IMR-90 (cell line): ENCODE results near the gene MRPS31. TPM values are rescaled to one million over a fixed set of nuclear protein-coding genes. Genes with fewer than 3 reads are reported as not detected.

ENCODE experiments used
- ATAC-seq: fragments of 200-7000 bp; cut with Tn5 transposase; 2 replicates; pipeline ENCODE4 v1.9.1; 2020; ENCODE audit warnings: low read depth, mild to moderate bottlenecking, moderate library complexity
- BruUV-seq: library from RNA; stranded (reverse); fragments of 400-500 nt; replicated peaks from 2 replicates; lab custom pipeline; 2021; lab: Mats Ljungman, UMichigan
- CTCF ChIA-PET: fragments of 300-600 bp; formaldehyde crosslinking; extraction: SDS; loops from one replicate; lab custom pipeline; 2021; ENCODE audit warnings: antibody characterized with exemption; lab: Yijun Ruan, JAX
- POLR2A ChIA-PET: fragments of 300-600 bp; sonication (Branson Sonifier 250); formaldehyde crosslinking; loops from one replicate; lab custom pipeline; 2022; ENCODE audit warnings: antibody characterized with exemption; ENCODE audit not compliant: unreplicated experiment; lab: Charles Lee
- DNase-seq: peaks from one replicate; pipeline ENCODE4 v3.0.0; 2013
- H2AFZ ChIP-seq: replicated peaks from 2 replicates; pipeline ENCODE3; 2013; ENCODE audit warnings: low read length, mild to moderate bottlenecking; ENCODE audit not compliant: poor library complexity
- H2AK5ac ChIP-seq: 2 replicates; pipeline ENCODE4 v1.6.1; 2013; ENCODE audit warnings: low read depth, low read length, inconsistent platforms
- H2AK9ac ChIP-seq: replicated peaks from 2 replicates; pipeline ENCODE3; 2013; ENCODE audit warnings: mild to moderate bottlenecking, low read depth, low read length, moderate library complexity; ENCODE audit not compliant: poor library complexity
- H2BK120ac ChIP-seq: 2 replicates; pipeline ENCODE4 v1.6.1; 2013; ENCODE audit warnings: low read depth, low read length, inconsistent platforms
- H2BK15ac ChIP-seq: 3 replicates; pipeline ENCODE4 v1.6.1; 2013; ENCODE audit warnings: low read depth, low read length, inconsistent platforms
- H2BK20ac ChIP-seq: 2 replicates; pipeline ENCODE4 v1.6.1; 2013; ENCODE audit warnings: low read depth, mild to moderate bottlenecking, inconsistent platforms, low read length, moderate library complexity
- H2BK5ac ChIP-seq: 2 replicates; pipeline ENCODE4 v1.6.1; 2013; ENCODE audit warnings: mild to moderate bottlenecking, low read depth, low read length, inconsistent platforms; ENCODE audit not compliant: poor library complexity, severe bottlenecking
- H3K14ac ChIP-seq: replicated peaks from 2 replicates; pipeline ENCODE4 v1.6.1; 2013; ENCODE audit warnings: low read depth, low read length, inconsistent platforms
- H3K18ac ChIP-seq: 2 replicates; pipeline ENCODE4 v1.6.1; 2013; ENCODE audit warnings: low read depth, low read length, control low read depth
- H3K23ac ChIP-seq: 2 replicates; pipeline ENCODE4 v1.6.1; 2013; ENCODE audit warnings: low read depth, low read length, inconsistent platforms
- H3K27ac ChIP-seq: 2 replicates; pipeline ENCODE4 v1.5.1; 2013; ENCODE audit warnings: mild to moderate bottlenecking, control low read depth, low read length; ENCODE audit not compliant: insufficient read depth
- H3K27me3 ChIP-seq: 2 replicates; pipeline ENCODE4 v1.6.1; 2013; ENCODE audit warnings: low read length; ENCODE audit not compliant: control insufficient read depth, insufficient read depth
- H3K36me3 ChIP-seq: 2 replicates; pipeline ENCODE4 v1.6.1; 2013; ENCODE audit warnings: low read length, mixed read lengths; ENCODE audit not compliant: control insufficient read depth, insufficient read depth
- H3K4ac ChIP-seq: 2 replicates; pipeline ENCODE4 v1.6.1; 2013; ENCODE audit warnings: low read depth, low read length, inconsistent platforms
- H3K4me1 ChIP-seq: 2 replicates; pipeline ENCODE4 v1.6.1; 2013; ENCODE audit warnings: low read length, mixed read lengths; ENCODE audit not compliant: control insufficient read depth, insufficient read depth
- H3K4me2 ChIP-seq: 2 replicates; pipeline ENCODE4 v1.6.1; 2013; ENCODE audit warnings: low read depth, mild to moderate bottlenecking, control low read depth, low read length, moderate library complexity
- H3K4me3 ChIP-seq: 2 replicates; pipeline ENCODE4 v1.5.1; 2013; ENCODE audit warnings: low read depth, mild to moderate bottlenecking, control low read depth, low read length, moderate library complexity; ENCODE audit not compliant: insufficient read depth
- H3K56ac ChIP-seq: 2 replicates; pipeline ENCODE4 v1.6.1; 2013; ENCODE audit warnings: low read length, inconsistent platforms; ENCODE audit not compliant: insufficient read depth; ENCODE audit errors: extremely low read depth
- H3K79me1 ChIP-seq, 2 experiments: 2 replicates each; pipeline ENCODE4 v1.6.1; 2013; ENCODE audit warnings: low read length in 2 of 2, inconsistent platforms in 1 of 2, low read depth in 1 of 2
- H3K9ac ChIP-seq: 2 replicates; pipeline ENCODE4 v1.6.1; 2013; ENCODE audit warnings: low read depth, low read length, control low read depth
- H3K9me1 ChIP-seq: 2 replicates; pipeline ENCODE4 v1.6.1; 2013; ENCODE audit warnings: low read length, inconsistent platforms; ENCODE audit not compliant: insufficient read depth
- H3K9me3 ChIP-seq: 2 replicates; pipeline ENCODE4 v1.6.1; 2013; ENCODE audit warnings: low read length; ENCODE audit not compliant: control insufficient read depth, insufficient read depth
- H4K20me1 ChIP-seq: 2 replicates; pipeline ENCODE4 v1.6.1; 2013; ENCODE audit warnings: low read length, inconsistent platforms; ENCODE audit not compliant: insufficient read depth
- H4K5ac ChIP-seq: 2 replicates; pipeline ENCODE4 v1.6.1; 2013; ENCODE audit warnings: mild to moderate bottlenecking, low read depth, low read length, control low read depth
- H4K8ac ChIP-seq, 2 experiments: 2 replicates each; pipeline ENCODE4 v1.6.1; 2013; ENCODE audit warnings: low read depth in 2 of 2, low read length in 2 of 2, control low read depth in 1 of 2, inconsistent platforms in 1 of 2
- H4K91ac ChIP-seq: 2 replicates; pipeline ENCODE4 v1.6.1; 2013; ENCODE audit warnings: low read depth, low read length, inconsistent platforms; ENCODE audit not compliant: insufficient read depth
- BHLHE40 ChIP-seq: fragments of 150-350 bp; IDR thresholded peaks from 2 replicates; pipeline ENCODE4 v1.6.1; 2016; ENCODE audit warnings: mild to moderate bottlenecking, low read depth, low read length
- CEBPB ChIP-seq: IDR thresholded peaks from 2 replicates; pipeline ENCODE4 v1.6.1; 2012; ENCODE audit warnings: low read depth, low read length, improper control_type of control experiment
- CHD1 ChIP-seq: IDR thresholded peaks from 2 replicates; pipeline ENCODE4 v1.6.1; 2012; ENCODE audit warnings: low read depth, low read length, improper control_type of control experiment
- CTCF ChIP-seq: conservative IDR thresholded peaks from 2 replicates; pipeline ENCODE4 v1.5.1; 2012; ENCODE audit warnings: mild to moderate bottlenecking, low read depth, low read length, improper control_type of control experiment
- ELK1 ChIP-seq: fragments of 150-350 bp; IDR thresholded peaks from 2 replicates; pipeline ENCODE4 v1.6.1; 2016; ENCODE audit warnings: low read depth, mild to moderate bottlenecking, low read length, moderate library complexity, borderline replicate concordance
- FOS ChIP-seq: fragments of 150-350 bp; IDR thresholded peaks from 2 replicates; pipeline ENCODE4 v1.6.1; 2016; ENCODE audit warnings: low read depth, low read length
- MAFK ChIP-seq: IDR thresholded peaks from 2 replicates; pipeline ENCODE4 v1.6.1; 2012; ENCODE audit warnings: low read depth, low read length, improper control_type of control experiment
- MAZ ChIP-seq: IDR thresholded peaks from 2 replicates; pipeline ENCODE4 v1.6.1; 2012; ENCODE audit warnings: low read depth, mild to moderate bottlenecking, low read length, improper control_type of control experiment, moderate library complexity, borderline replicate concordance
- MXI1 ChIP-seq: IDR thresholded peaks from 2 replicates; pipeline ENCODE4 v1.6.1; 2012; ENCODE audit warnings: low read depth, mild to moderate bottlenecking, low read length, moderate library complexity, borderline replicate concordance
- NFE2L2 ChIP-seq: fragments of 150-350 bp; IDR thresholded peaks from 2 replicates; pipeline ENCODE4 v1.6.1; 2016; ENCODE audit warnings: low read depth, mild to moderate bottlenecking, low read length
- POLR2A ChIP-seq: IDR thresholded peaks from 2 replicates; pipeline ENCODE4 v1.6.1; 2012; ENCODE audit warnings: mild to moderate bottlenecking, low read depth, low read length
- RAD21 ChIP-seq: IDR thresholded peaks from 2 replicates; pipeline ENCODE4 v1.6.1; 2012; ENCODE audit warnings: low read length, improper control_type of control experiment
- RCOR1 ChIP-seq: IDR thresholded peaks from 2 replicates; pipeline ENCODE4 v1.6.1; 2012; ENCODE audit warnings: mild to moderate bottlenecking, low read length, improper control_type of control experiment; ENCODE audit not compliant: insufficient replicate concordance
- RFX5 ChIP-seq: IDR thresholded peaks from 2 replicates; pipeline ENCODE4 v1.8.0; 2012; ENCODE audit warnings: low read depth, mild to moderate bottlenecking, low read length, moderate library complexity
- SMC3 ChIP-seq: fragments of 150-350 bp; IDR thresholded peaks from 2 replicates; pipeline ENCODE4 v1.6.1; 2016; ENCODE audit warnings: low read depth, mild to moderate bottlenecking, antibody characterized with exemption, low read length, moderate library complexity
- USF2 ChIP-seq: fragments of 150-350 bp; IDR thresholded peaks from 2 replicates; pipeline ENCODE4 v1.6.1; 2017; ENCODE audit warnings: mild to moderate bottlenecking, antibody characterized with exemption, low read length, low read depth
- WGBS, 2 experiments: methylation state at CpG; one replicate each; pipeline versions ENCODE4 v1.1.5 to v1.1.7; 2013; ENCODE audit warnings: missing lambda C conversion rate in 2 of 2; ENCODE audit not compliant: insufficient read length in 1 of 2; ENCODE audit errors: extremely low coverage in 2 of 2; 5-methylcytosine and 5-hydroxymethylcytosine counted together
- dilution Hi-C: fragments of 300-500 bp; cut with HindIII; formaldehyde crosslinking; loops from one replicate; pipeline ENCODE4 v1.14.3; 2018; ENCODE audit warnings: low sequenced_read_pairs; ENCODE audit not compliant: unreplicated experiment
- in situ Hi-C: fragments of 300-500 bp; cut with MboI; formaldehyde crosslinking; loops from 3 replicates; pipeline ENCODE4 v1.14.3; 2019; ENCODE audit warnings: low sequenced_read_pairs, inconsistent platforms, mixed read lengths
- intact Hi-C: fragments of 100-400 bp; cut with micrococcal nuclease; formaldehyde crosslinking; loops from 2 replicates; pipeline ENCODE4 v1.10.0; 2022
- polyA plus RNA-seq, 3 experiments: library from polyadenylated mRNA; depleted of rRNA; stranded (reverse); fragments of >200 nt; gene quantifications; 2 replicates each; pipeline ENCODE4 v1.2.3, GENCODE V29; 2012; ENCODE audit warnings: low replicate concordance in 1 of 3
- total RNA-seq: library from RNA; depleted of rRNA; stranded (reverse); fragments of >200 nt; gene quantifications from 2 replicates; pipeline ENCODE4 v1.2.3, GENCODE V29; 2012

Gene MRPS31
- total and polyA plus RNA-seq, 2 of the 4 experiments (the other 2 are of a cell fraction), result 9.3 to 14.8 TPM

- ATAC-seq (no peak), DNase-seq (no peak)
- H4K5ac ChIP-seq, result no peak overlapping the region
- H3K27ac ChIP-seq, result no peak overlapping the region
- H3K4me1 ChIP-seq, result no peaks in the 10 kb centered on the region
- no peaks in the 10 kb centered on the region for H3K9me3 ChIP-seq
- no peak overlapping the region for H3K14ac ChIP-seq
- no peak overlapping the region for H3K18ac ChIP-seq
- POLR2A ChIA-PET, result no interaction called here
- no peak overlapping the region for H3K4ac ChIP-seq
- no peak for TF ChIP-seq CHD1
- no peak for TF ChIP-seq SMC3
- TF ChIP-seq FOS, result no peak
- TF ChIP-seq CTCF, result no peak
- no peak for TF ChIP-seq ELK1
- TF ChIP-seq USF2, result no peak
- TF ChIP-seq CEBPB, result no peak
- TF ChIP-seq RFX5, result no peak
- no peak for TF ChIP-seq RAD21
- TF ChIP-seq MAFK, result no peak
- TF ChIP-seq POLR2A, result no peak
- TF ChIP-seq NFE2L2, result no peak
- TF ChIP-seq BHLHE40, result no peak
- no peak for TF ChIP-seq MXI1
- TF ChIP-seq RCOR1, result no peak
- TF ChIP-seq MAZ, result no peak
- BruUV-seq, result no TSS peak
- no peak overlapping the region for H2AK5ac ChIP-seq
- H3K4me2 ChIP-seq, result peak overlapping the region; percentile 98
- H2BK5ac ChIP-seq, result no peak overlapping the region
- H4K20me1 ChIP-seq, result no peaks in the 10 kb centered on the region
- H3K9ac ChIP-seq, result 0 out of 2 replicates have a peak overlapping the region, but pooled peaks have one; percentile 96
- no peak overlapping the region for H2BK20ac ChIP-seq
- peak overlapping the region in 1 of 2 experiments; percentile 74; a peak in 1 of 4 replicates for H4K8ac ChIP-seq
- no peak overlapping the region for H2AK9ac ChIP-seq
- in situ Hi-C loops, result no loop called here
- H3K9me1 ChIP-seq, result no peaks in the 10 kb centered on the region; the same call in 1 of the 2 replicates
- CTCF ChIA-PET, result no interaction called here
- no peak overlapping the region for H4K91ac ChIP-seq
- no peak overlapping the region for H2BK15ac ChIP-seq
- no peaks in the 10 kb centered on the region for H3K27me3 ChIP-seq
- dilution Hi-C loops, result no loop called here
- no peaks in the 10 kb centered on the region for H3K36me3 ChIP-seq
- peaks cover 10 to 22% of the 10 kb centered on the region in 2 experiments for H3K79me1 ChIP-seq
- H2AFZ ChIP-seq, result no peak overlapping the region
- H3K23ac ChIP-seq, result no peak overlapping the region
- H3K4me3 ChIP-seq, result peak overlapping the region; percentile 94
- H3K56ac ChIP-seq, result no peak overlapping the region
- 88% methylated on average over 4 of the region's 6 CpGs; no CpG with 5 or more reads in 1 of the 2 experiments for WGBS, 2 experiments
- H2BK120ac ChIP-seq, result no peak overlapping the region
- intact Hi-C loops, result loop anchor here (10.0 kb wide), 2 partner anchors 285 to 1085 kb away; no protein-coding TSS in a partner anchor
Observed at GRCh38 chr13:40769970-40770369, 1.0 kb downstream of the MRPS31 start.
